ENCODE results near the gene STEAP2. TPM values are rescaled to one million over a fixed set of nuclear protein-coding genes. Genes with fewer than 3 reads are reported as not detected.

STEAP2 gene
- total RNA-seq, 1 experiment from 2014 or later, result 0.68 TPM

DNA sequence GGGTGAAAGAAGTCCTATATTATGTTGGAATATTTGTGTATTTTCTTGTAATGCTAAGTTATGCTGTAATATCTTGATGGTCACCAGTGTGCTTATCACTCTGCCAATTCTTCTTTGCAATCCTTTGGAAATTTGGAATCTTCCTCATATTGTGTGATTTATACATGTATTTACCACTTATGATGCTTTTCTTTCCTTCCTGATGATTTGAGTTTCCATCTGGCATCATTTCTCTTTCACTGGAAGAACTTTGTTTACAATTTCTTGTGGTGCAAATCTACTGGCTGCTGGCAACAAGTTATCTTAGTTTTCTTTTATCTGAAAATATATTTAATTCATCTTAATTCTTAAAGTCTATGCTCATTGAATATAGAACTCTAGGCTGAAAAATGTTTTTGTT is 62.6 kb downstream of the STEAP2 start:
- no peak for DNase-seq (ENCODE audit: unreplicated experiment)
- ChIA-PET POLR2A (no interaction called here), CTCF (no interaction called here)
- Mint-ChIP-seq H3K4me3 (ENCODE audit: unreplicated experiment) (no peak overlapping the region), H3K36me3 (ENCODE audit: insufficient read depth, unreplicated experiment) (no peaks in the 10 kb centered on the region), H3K9me3 (ENCODE audit: unreplicated experiment) (no peaks in the 10 kb centered on the region), H3K27me3 (ENCODE audit: insufficient read depth, unreplicated experiment) (no peaks in the 10 kb centered on the region), H3K4me1 (ENCODE audit: insufficient read depth, unreplicated experiment) (no peaks in the 10 kb centered on the region), H3K27ac (ENCODE audit: low read depth, unreplicated experiment) (no peak overlapping the region)
- no TSS peak for BruUV-seq (replicated peaks)
- intact Hi-C loops (cut with micrococcal nuclease), result no loop called here
- TF ChIP-seq, protein P1, sequence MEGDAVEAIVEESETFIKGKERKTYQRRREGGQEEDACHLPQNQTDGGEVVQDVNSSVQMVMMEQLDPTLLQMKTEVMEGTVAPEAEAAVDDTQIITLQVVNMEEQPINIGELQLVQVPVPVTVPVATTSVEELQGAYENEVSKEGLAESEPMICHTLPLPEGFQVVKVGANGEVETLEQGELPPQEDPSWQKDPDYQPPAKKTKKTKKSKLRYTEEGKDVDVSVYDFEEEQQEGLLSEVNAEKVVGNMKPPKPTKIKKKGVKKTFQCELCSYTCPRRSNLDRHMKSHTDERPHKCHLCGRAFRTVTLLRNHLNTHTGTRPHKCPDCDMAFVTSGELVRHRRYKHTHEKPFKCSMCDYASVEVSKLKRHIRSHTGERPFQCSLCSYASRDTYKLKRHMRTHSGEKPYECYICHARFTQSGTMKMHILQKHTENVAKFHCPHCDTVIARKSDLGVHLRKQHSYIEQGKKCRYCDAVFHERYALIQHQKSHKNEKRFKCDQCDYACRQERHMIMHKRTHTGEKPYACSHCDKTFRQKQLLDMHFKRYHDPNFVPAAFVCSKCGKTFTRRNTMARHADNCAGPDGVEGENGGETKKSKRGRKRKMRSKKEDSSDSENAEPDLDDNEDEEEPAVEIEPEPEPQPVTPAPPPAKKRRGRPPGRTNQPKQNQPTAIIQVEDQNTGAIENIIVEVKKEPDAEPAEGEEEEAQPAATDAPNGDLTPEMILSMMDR (IDR thresholded peaks at IDR 0.05; ENCODE audit: unreplicated experiment), result no peak

DNA sequence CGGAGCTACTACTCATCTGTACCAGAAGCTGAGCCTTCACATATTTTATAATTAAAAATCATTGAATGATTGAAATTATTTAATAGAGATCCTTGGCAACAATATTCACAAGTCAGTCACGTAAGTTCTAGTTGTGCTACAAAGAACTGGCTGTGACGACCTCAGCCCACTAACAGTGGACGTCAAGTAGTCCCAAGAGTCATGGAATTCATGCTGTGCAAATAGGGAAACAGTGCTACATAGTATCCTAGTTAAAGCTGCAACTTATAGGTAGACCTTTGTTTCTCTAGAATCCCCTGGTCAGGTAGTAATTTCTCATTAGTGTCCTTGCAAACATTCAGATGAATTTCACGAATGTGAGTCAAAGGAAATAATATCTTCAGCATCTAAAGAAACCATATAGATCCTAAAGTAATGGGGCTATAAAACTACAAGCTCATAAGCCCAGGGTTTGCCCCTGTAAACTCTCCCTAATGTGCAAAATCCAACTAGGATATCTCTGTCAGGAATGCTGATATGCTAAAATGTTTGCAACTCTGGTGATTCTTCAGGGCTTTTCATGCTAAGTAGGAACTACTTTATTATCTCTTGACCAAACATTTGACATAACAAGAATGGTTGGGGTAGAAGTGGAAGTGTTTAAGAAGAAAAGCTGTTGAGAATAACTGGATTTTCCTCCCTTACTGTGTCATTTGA is 64.6 kb downstream of the STEAP2 start:
- H3K4me3 Mint-ChIP-seq (ENCODE audit: unreplicated experiment), result no peak overlapping the region
- intact Hi-C loops (cut with micrococcal nuclease), result no loop called here
- H3K27me3 Mint-ChIP-seq (ENCODE audit: insufficient read depth, unreplicated experiment), result no peaks in the 10 kb centered on the region
- no peak for DNase-seq (ENCODE audit: unreplicated experiment)
- TF ChIP-seq, protein P1 (IDR thresholded peaks at IDR 0.05; ENCODE audit: unreplicated experiment), result no peak
- H3K36me3 Mint-ChIP-seq (ENCODE audit: insufficient read depth, unreplicated experiment), result peaks cover 3% of the 10 kb centered on the region
- no peaks in the 10 kb centered on the region for H3K9me3 Mint-ChIP-seq (ENCODE audit: unreplicated experiment)
- ChIA-PET POLR2A (no interaction called here), CTCF (interaction anchor here (0.5 to 2.0 kb wide), 5 partner anchors 12 to 179 kb away, joined by 3 to 5 read pairs (median 4); no protein-coding TSS in a partner anchor)
- no peak overlapping the region for H3K27ac Mint-ChIP-seq (ENCODE audit: low read depth, unreplicated experiment)
- BruUV-seq (replicated peaks), result no TSS peak
- H3K4me1 Mint-ChIP-seq (ENCODE audit: insufficient read depth, unreplicated experiment), result no peaks in the 10 kb centered on the region

Other genes starting within 250 kb of the STEAP2 start
- gene STEAP1, start 57.3 kb upstream of the STEAP2 start, total RNA-seq (2022), result 3.1 and 3.2 TPM in 2 replicates
- 2.9 and 3.7 TPM in 2 replicates for gene CFAP69, start 33.4 kb downstream of the STEAP2 start, total RNA-seq (2022)
- not detected in 2 replicates for gene FAM237B, start 109.6 kb downstream of the STEAP2 start, total RNA-seq (2022)
- 41.6 and 51.1 TPM in 2 replicates for gene GTPBP10, start 135.0 kb downstream of the STEAP2 start, total RNA-seq (2022)
- 22.5 and 39.2 TPM in 2 replicates for gene CLDN12, start 191.7 kb downstream of the STEAP2 start, total RNA-seq (2022)

Data from MCF 10A (cell line).